BLaER1 treated with 17β-estradiol and CSF1 and Interleukin-3, amounts not matched to agents 10 nM and 100 nM (cell line): ENCODE data around the gene ZNF24.

Experiments
- H3K27ac ChIP-seq, 11 experiments: shearing (Covaris generic); formaldehyde crosslinking; 2 replicates each; pipeline ENCODE4 v1.8.1; 2022
- H3K27me3 ChIP-seq, 11 experiments: shearing (Covaris generic); formaldehyde crosslinking; 2 replicates each; pipeline ENCODE4 v1.8.1; 2022
- H3K36me3 ChIP-seq, 11 experiments: shearing (Covaris generic); formaldehyde crosslinking; 2 replicates each; pipeline ENCODE4 v1.8.1; 2022
- H3K4me1 ChIP-seq, 10 experiments: shearing (Covaris generic); formaldehyde crosslinking; 2 replicates each; pipeline ENCODE4 v1.8.1; 2022
- H3K4me2 ChIP-seq, 11 experiments: shearing (Covaris generic); formaldehyde crosslinking; 2 replicates each; pipeline ENCODE4 v1.8.1; 2022
- H3K4me3 ChIP-seq, 10 experiments: shearing (Covaris generic); formaldehyde crosslinking; 2 replicates each; pipeline ENCODE4 v1.8.1; 2022
- H3K9ac ChIP-seq, 11 experiments: shearing (Covaris generic); formaldehyde crosslinking; 2 replicates each; pipeline ENCODE4 v1.8.1; 2022
- H3K9me3 ChIP-seq, 11 experiments: shearing (Covaris generic); formaldehyde crosslinking; replicated peaks in 1 of 11; 2 replicates each; pipeline ENCODE4 v1.8.1; 2022
- H4K20me1 ChIP-seq, 11 experiments: shearing (Covaris generic); formaldehyde crosslinking; 2 replicates each; pipeline ENCODE4 v1.8.1; 2022
- Cebpa-rat ChIP-seq, 11 experiments: shearing (Covaris generic); IDR thresholded peaks; 2 replicates each; pipeline ENCODE4 v1.8.1; 2022

The ZNF24 gene

DNA sequence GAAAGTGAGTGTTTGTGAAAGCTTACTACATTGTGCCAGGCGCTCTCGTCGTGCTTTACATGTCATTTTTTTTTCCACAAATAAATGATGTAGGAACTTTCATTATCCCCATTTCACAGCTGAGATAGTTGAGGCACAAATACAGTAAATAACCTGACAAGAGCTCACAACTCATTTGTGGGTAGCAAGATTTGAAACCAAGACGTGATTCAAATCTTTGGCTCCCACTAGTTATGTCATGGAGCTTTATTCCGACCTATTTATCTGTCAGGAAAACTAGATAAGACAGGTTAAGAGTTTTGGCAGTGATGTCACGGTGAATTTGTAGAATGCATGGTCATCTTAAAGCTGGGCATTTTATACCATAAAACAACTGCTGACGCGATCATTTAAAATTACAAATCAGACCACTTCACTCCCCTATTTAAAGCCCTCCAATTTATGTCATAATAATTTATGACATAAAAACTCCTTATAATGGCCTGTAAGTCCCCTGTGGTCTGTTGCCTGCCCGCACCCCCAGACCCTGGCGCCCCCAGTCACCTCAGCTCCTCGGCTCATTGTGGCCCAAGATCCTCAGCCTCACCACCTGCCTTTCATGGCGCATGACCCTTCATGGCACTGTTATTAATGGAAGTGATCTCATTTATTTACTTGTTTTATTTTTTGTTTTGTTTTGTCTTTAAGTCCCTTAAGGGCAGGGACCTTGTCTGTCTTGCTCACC lies 678 bp upstream of the ZNF24 start:
- Histone ChIP-seq H3K9ac (peak overlapping the region; percentile 97 to 100 (median 99)), H3K27ac (peak overlapping the region; percentile 98 to 100 (median 100))

DNA sequence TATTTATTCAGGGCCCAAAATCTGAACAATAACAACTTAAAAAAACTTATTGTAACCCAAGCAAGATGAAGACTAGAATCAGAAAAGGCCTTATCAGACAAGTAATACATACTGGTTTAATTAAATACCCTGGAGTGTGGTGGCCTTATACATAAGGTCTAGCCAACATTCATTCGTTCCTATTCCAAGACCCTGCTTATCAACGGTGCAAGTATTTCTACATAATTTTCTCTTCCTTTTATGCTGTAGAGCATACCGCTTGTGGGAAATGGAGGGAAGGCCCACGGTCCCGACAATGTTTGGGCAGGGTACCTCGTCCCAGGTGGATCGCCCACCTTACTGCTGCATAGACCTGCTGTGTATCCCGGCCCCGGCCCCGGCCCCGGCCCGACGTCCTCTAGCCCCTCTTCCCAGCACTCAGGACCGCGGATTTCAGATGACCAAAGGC lies 708 bp downstream of the ZNF24 start:
- H3K9ac ChIP-seq, result peak overlapping the region; percentile 97 to 100 (median 99)
- H3K9me3 ChIP-seq, result no peaks in the 10 kb centered on the region
- H4K20me1 ChIP-seq, result peaks cover 51 to 54% (median 53%) of the 10 kb centered on the region in 11 experiments
- peak overlapping the region; percentile 98 to 100 (median 100) for H3K27ac ChIP-seq
- peak overlapping the region; percentile 86 to 95 (median 90) for H3K4me3 ChIP-seq
- H3K27me3 ChIP-seq, result no peaks in the 10 kb centered on the region
- H3K4me2 ChIP-seq, result peak overlapping the region; percentile 86 to 95 (median 91)
- H3K36me3 ChIP-seq, result peaks cover 36 to 44% (median 42%) of the 10 kb centered on the region in 11 experiments
- peaks cover 33 to 66% (median 40%) of the 10 kb centered on the region in 10 experiments for H3K4me1 ChIP-seq
- TF ChIP-seq Cebpa-rat (IDR thresholded peaks at IDR 0.05), result no peak

More for the DNA sequence above, 678 bp upstream of the ZNF24 start:
- Histone ChIP-seq H4K20me1 (peaks cover 38 to 40% (median 40%) of the 10 kb centered on the region in 11 experiments), H3K36me3 (peaks cover 22 to 30% (median 28%) of the 10 kb centered on the region in 11 experiments), H3K4me3 (peak overlapping the region; percentile 86 to 95 (median 90)), H3K4me1 (peaks cover 33 to 59% (median 40%) of the 10 kb centered on the region in 10 experiments), H3K27me3 (no peaks in the 10 kb centered on the region), H3K4me2 (peak overlapping the region; percentile 86 to 95 (median 91)), H3K9me3 (no peaks in the 10 kb centered on the region)
- no peak for TF ChIP-seq Cebpa-rat (IDR thresholded peaks at IDR 0.05)

GRCh38 chr18:35337286-35337685 lies 6.9 kb downstream of the ZNF24 start:
- Histone ChIP-seq H3K4me1 (peaks cover 0 to 31% (median 7%) of the 10 kb centered on the region in 10 experiments; a peak in 13 of 20 replicates), H3K36me3 (peaks cover 95 to 100% (median 99%) of the 10 kb centered on the region in 11 experiments)

DNA sequence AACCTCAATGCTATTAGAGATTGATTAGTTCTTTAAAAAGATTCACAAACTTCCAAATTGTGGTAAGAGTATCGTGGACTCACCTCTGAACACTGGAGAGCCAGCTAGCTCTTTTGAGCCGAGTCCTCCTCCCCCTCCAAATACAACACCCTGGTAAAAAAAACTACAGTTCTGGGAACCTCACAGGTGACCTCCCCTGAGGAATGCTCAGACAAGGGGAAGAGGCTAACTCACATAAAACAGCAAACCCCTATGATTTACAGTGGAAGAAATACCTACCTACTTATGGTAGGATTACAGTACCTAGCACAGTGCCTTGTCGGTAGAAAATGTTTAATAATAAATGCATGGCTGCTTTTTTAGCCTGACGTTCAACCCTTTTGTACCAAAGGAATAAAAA lies 8.4 kb downstream of the ZNF24 start:
- H3K27ac ChIP-seq, result no peak overlapping the region
- H3K36me3 ChIP-seq, result peaks cover 95 to 100% (median 98%) of the 10 kb centered on the region in 11 experiments
- no peak for TF ChIP-seq Cebpa-rat (IDR thresholded peaks at IDR 0.05)
- peaks cover 0 to 17% (median 2%) of the 10 kb centered on the region in 10 experiments; a peak in 6 of 20 replicates for H3K4me1 ChIP-seq
- H3K9me3 ChIP-seq, result peaks cover 0 to 9% (median 0%) of the 10 kb centered on the region in 11 experiments; a peak in 1 of 22 replicates
- H3K27me3 ChIP-seq, result no peaks in the 10 kb centered on the region
- no peak overlapping the region for H3K9ac ChIP-seq
- H3K4me2 ChIP-seq, result no peak overlapping the region
- peaks cover 31 to 90% (median 70%) of the 10 kb centered on the region in 11 experiments for H4K20me1 ChIP-seq
- no peak overlapping the region for H3K4me3 ChIP-seq

More at GRCh38 chr18:35337286-35337685, 6.9 kb downstream of the ZNF24 start:
- TF ChIP-seq Cebpa-rat (IDR thresholded peaks at IDR 0.05), result no peak
- Histone ChIP-seq H3K9ac (no peak overlapping the region), H3K4me3 (no peak overlapping the region), H3K27me3 (no peaks in the 10 kb centered on the region), H3K9me3 (peaks cover 0 to 9% (median 0%) of the 10 kb centered on the region in 11 experiments; a peak in 1 of 22 replicates), H3K27ac (no peak overlapping the region), H3K4me2 (no peak overlapping the region), H4K20me1 (peaks cover 45 to 98% (median 82%) of the 10 kb centered on the region in 11 experiments)

DNA sequence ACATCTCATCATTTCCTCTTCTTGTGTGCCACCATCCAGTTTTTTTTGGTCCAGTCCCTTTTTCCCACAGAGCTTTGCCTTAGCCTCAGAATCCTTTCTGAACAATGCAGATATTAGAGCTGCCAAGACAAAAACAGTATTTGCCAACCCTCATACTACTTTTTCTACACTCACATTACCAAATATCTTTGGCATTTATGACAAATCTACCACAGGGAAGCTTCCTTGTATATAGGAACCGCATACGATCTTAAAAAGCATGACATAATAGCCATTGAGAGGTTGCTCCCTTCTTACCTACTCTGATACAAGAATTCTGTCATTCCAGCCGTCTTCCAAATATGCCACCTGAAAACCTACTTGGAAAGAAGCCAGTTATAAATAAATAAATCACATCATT lies 9.4 kb downstream of the ZNF24 start:
- Histone ChIP-seq H3K36me3 (peaks cover 84 to 94% (median 89%) of the 10 kb centered on the region in 11 experiments), H3K9ac (no peak overlapping the region), H3K4me2 (no peak overlapping the region), H3K27ac (no peak overlapping the region), H3K4me3 (no peak overlapping the region), H3K4me1 (peaks cover 0 to 6% (median 0%) of the 10 kb centered on the region in 10 experiments; a peak in 6 of 20 replicates), H3K27me3 (no peaks in the 10 kb centered on the region), H4K20me1 (peaks cover 20 to 80% (median 59%) of the 10 kb centered on the region in 11 experiments; a peak in 20 of 22 replicates), H3K9me3 (peaks cover 0 to 9% (median 0%) of the 10 kb centered on the region in 11 experiments; a peak in 1 of 22 replicates)
- no peak for TF ChIP-seq Cebpa-rat (IDR thresholded peaks at IDR 0.05)

DNA sequence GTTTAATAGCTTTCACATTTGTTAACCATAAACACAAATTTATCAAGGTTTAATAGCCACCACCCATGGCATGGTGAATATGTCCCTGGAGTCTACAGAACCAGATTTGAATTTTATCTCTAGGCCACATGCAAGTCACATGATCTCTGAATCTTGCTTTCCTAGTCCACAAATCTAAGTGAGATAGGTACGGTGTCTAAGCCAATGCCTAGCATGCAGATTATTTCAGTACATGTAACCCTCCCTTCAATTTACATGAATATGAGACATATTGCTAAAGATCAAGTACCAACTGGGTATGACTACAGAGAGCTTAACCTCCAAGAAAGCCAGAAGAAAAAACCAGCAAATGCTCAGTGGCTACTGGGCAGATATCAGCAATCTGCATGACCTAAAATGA lies 10.0 kb downstream of the ZNF24 start:
- peaks cover 14 to 74% (median 53%) of the 10 kb centered on the region in 11 experiments; a peak in 20 of 22 replicates for H4K20me1 ChIP-seq
- H3K4me3 ChIP-seq, result no peak overlapping the region
- H3K27me3 ChIP-seq, result no peaks in the 10 kb centered on the region
- H3K36me3 ChIP-seq, result peaks cover 78 to 93% (median 87%) of the 10 kb centered on the region in 11 experiments
- H3K9ac ChIP-seq, result no peak overlapping the region
- H3K4me2 ChIP-seq, result no peak overlapping the region
- H3K9me3 ChIP-seq, result peaks cover 0 to 9% (median 0%) of the 10 kb centered on the region in 11 experiments; a peak in 4 of 22 replicates
- no peak for TF ChIP-seq Cebpa-rat (IDR thresholded peaks at IDR 0.05)
- peaks cover 0 to under 1% (median 0%) of the 10 kb centered on the region in 10 experiments; a peak in 1 of 20 replicates for H3K4me1 ChIP-seq
- no peak overlapping the region for H3K27ac ChIP-seq

DNA sequence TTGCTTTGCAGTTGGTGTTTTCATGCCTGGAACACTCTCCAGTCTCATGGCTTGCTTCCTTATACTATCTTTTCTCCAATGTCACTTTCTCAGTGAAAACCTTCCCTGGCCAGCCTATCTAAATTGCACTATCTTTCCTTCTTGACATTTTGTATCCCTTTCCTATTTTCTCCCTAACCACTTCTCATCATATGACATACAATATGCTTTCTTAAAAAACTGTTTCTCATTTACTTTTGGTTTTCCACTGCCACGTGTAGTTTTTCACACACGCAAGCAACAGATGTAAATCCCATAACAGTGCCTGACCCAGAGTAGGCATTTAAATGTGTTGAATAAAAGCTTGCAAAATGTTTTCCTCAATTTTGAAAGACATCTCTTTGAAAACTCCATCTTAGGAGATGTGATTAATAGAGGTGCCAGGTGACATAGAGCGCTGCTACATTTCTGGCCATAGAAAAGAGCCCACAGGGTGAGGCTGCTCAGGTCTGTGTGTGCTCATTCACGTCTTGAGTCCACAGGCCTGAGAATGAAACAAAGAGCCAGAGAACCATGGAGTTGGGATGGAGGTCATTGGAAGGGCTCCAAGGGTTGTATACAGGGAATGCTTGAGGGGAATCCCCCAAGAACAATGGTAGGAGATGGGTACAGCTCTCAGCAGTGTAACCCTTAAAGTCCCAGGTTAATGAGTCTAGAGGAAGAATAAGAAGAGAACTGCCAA lies 12.7 kb downstream of the ZNF24 start:
- H3K27ac ChIP-seq, result no peak overlapping the region
- TF ChIP-seq Cebpa-rat (IDR thresholded peaks at IDR 0.05), result no peak
- no peaks in the 10 kb centered on the region for H3K4me1 ChIP-seq
- H3K36me3 ChIP-seq, result peaks cover 51 to 78% (median 60%) of the 10 kb centered on the region in 11 experiments
- H3K4me3 ChIP-seq, result no peak overlapping the region
- no peak overlapping the region for H3K4me2 ChIP-seq
- H3K9me3 ChIP-seq, result peaks cover 0 to 23% (median 7%) of the 10 kb centered on the region in 11 experiments; a peak in 13 of 22 replicates
- H3K27me3 ChIP-seq, result no peaks in the 10 kb centered on the region
- H4K20me1 ChIP-seq, result peaks cover 3 to 48% (median 28%) of the 10 kb centered on the region in 11 experiments; a peak in 18 of 22 replicates
- no peak overlapping the region for H3K9ac ChIP-seq

- H3K9ac ChIP-seq, result no peak overlapping the region
- H4K20me1 ChIP-seq, result peaks cover 0 to 23% (median 10%) of the 10 kb centered on the region in 11 experiments; a peak in 13 of 22 replicates
- H3K4me1 ChIP-seq, result no peaks in the 10 kb centered on the region
- H3K27me3 ChIP-seq, result no peaks in the 10 kb centered on the region
- no peak overlapping the region for H3K4me2 ChIP-seq
- TF ChIP-seq Cebpa-rat (IDR thresholded peaks at IDR 0.05), result no peak
- no peak overlapping the region for H3K4me3 ChIP-seq
- no peak overlapping the region for H3K27ac ChIP-seq
- H3K9me3 ChIP-seq, result peaks cover 0 to 23% (median 7%) of the 10 kb centered on the region in 11 experiments; a peak in 12 of 22 replicates
- H3K36me3 ChIP-seq, result peaks cover 25 to 51% (median 34%) of the 10 kb centered on the region in 11 experiments
These were observed 15.4 kb downstream of the ZNF24 start for GRCh38 chr18:35328868-35329267.
